Spinal cord (tissue), 10 donors: ENCODE results near the gene MS4A2. TPM values are rescaled to one million over a fixed set of nuclear protein-coding genes. Genes with fewer than 3 reads are reported as not detected.
A peak's percentile ranks its signal among the peaks of the same experiment; 100 is the strongest.
"Not testable (repeated sequence)": the region's sequence is repeated elsewhere in the genome, so short reads cannot be mapped to it uniquely, and the experiment has no call there.

Experiments
- DNase-seq, 6 donors: peaks; one replicate each; pipeline versions ENCODE4 v3.0.0 to v3.0.0-alpha.2; 2013 to 2015; ENCODE audit warnings: low spot score in 6 of 6, low read depth in 4 of 6
- H3K27ac ChIP-seq: one replicate; pipeline ENCODE4 v1.5.1; 2013; ENCODE audit warnings: low read depth, low read length, control low read depth
- H3K27me3 ChIP-seq: one replicate; pipeline ENCODE4 v1.6.1; 2013; ENCODE audit warnings: low read length; ENCODE audit not compliant: control insufficient read depth, insufficient read depth
- H3K36me3 ChIP-seq: one replicate; pipeline ENCODE4 v1.6.1; 2013; ENCODE audit warnings: low read length; ENCODE audit not compliant: control insufficient read depth, insufficient read depth
- H3K4me1 ChIP-seq: one replicate; pipeline ENCODE4 v1.6.1; 2013; ENCODE audit warnings: low read length; ENCODE audit not compliant: control insufficient read depth, insufficient read depth
- H3K4me3 ChIP-seq: one replicate; pipeline ENCODE4 v1.5.1; 2013; ENCODE audit warnings: low read depth, low read length, control low read depth
- H3K9me3 ChIP-seq: one replicate; pipeline ENCODE4 v1.6.1; 2013; ENCODE audit warnings: low read length; ENCODE audit not compliant: control insufficient read depth, insufficient read depth
- WGBS: methylation state at CpG from one replicate; pipeline ENCODE4 v1.1.5; 2013; ENCODE audit warnings: missing lambda C conversion rate; ENCODE audit not compliant: insufficient coverage; 5-methylcytosine and 5-hydroxymethylcytosine counted together
- polyA plus RNA-seq, 2 donors: library from polyadenylated mRNA; unstranded; fragments of 120-200 nt; gene quantifications; one replicate each; pipeline ENCODE4 v1.2.1, GENCODE V29; 2013; ENCODE audit not compliant: insufficient read length in 2 of 2
- total RNA-seq, 2 donors: library from RNA; depleted of rRNA in 1 of 2; stranded (reverse); fragments of 120-200 nt in 1 of 2; fragments of >200 nt in 1 of 2; gene quantifications; one replicate each; pipeline versions ENCODE4 v1.2.3 to v1.2.4, GENCODE V29; 2013 to 2014
- donor health status: healthy.

The MS4A2 gene
- total and polyA plus RNA-seq, 4 donors = 0.20 to 1.2 (median 0.39) TPM; not detected in 1

DNA sequence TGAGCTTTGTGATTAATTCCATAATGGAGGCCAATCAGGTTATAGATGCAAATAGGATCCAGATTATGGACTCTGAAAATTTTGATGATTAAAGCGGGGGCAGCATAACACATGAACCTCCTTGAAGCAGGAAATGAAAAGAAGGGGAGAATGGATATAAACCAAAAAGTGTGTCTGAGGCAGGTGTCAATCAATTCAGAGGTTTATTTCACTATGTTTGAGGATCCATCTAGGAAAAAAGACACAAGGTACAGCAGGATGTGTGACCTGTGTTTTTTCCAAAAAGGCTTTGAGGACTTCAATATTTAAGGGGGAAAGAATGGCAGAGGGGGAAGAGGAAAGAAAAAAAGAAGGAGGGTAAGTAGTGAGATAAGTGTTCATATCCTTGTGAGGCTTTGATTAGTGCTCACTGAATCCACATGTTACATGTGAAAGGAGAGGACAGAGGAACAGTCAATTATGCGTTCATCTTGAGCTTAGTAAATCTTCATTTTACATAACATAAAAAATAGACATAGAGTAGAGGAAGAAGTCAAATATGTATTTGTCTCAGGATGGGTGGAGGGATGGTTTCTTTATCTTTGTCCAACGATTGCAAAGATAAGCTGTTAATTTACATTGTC is 34.1 kb downstream of the MS4A2 start:
- Histone ChIP-seq H3K4me1 (no peaks in the 10 kb centered on the region), H3K4me3 (no peak overlapping the region), H3K9me3 (no peaks in the 10 kb centered on the region), H3K27ac (no peak overlapping the region), H3K36me3 (no peaks in the 10 kb centered on the region), H3K27me3 (no peaks in the 10 kb centered on the region)
- 67% methylated on average over 2 of the region's 3 CpGs for WGBS
- DNase-seq = no peak

- Histone ChIP-seq H3K4me3 (no peak overlapping the region), H3K27me3 (no peaks in the 10 kb centered on the region), H3K4me1 (no peaks in the 10 kb centered on the region), H3K27ac (no peak overlapping the region), H3K36me3 (no peaks in the 10 kb centered on the region), H3K9me3 (no peaks in the 10 kb centered on the region)
- 78% methylated on average over 6 of the region's 11 CpGs for WGBS
- DNase-seq = no peak
Measured at GRCh38 chr11:60124802-60125432, 36.5 kb downstream of the MS4A2 start.

GRCh38 chr11:60125956-60126585 is 37.6 kb downstream of the MS4A2 start:
- no peaks in the 10 kb centered on the region for H3K36me3 ChIP-seq
- no peaks in the 10 kb centered on the region for H3K27me3 ChIP-seq
- no peak overlapping the region for H3K27ac ChIP-seq
- H3K4me1 ChIP-seq = no peaks in the 10 kb centered on the region
- H3K9me3 ChIP-seq = no peaks in the 10 kb centered on the region
- H3K4me3 ChIP-seq = no peak overlapping the region
- no peak for DNase-seq

DNA sequence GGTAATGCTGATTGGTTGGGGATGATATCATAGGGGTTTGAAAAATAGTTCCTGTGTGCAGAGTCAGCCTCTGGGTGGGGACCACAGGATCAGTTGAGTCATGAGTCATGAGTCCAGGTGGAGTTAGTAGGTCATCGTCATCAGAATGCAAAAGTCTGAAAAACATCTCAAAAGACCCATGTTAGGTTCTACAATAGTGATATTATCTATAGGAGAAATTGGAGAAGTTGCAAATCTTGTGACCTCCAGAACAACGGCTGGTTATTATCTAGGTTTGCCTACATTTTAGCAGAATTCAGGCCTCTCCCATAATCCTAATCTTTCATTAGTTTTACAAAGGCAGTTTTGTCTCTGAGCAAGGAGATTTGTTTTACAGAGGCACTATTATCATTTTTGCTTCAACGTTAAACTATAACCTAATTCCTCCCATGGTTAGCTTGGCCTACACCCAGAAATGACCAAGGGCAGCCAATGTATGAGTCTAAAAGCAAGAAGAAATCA is 38.9 kb downstream of the MS4A2 start:
- Histone ChIP-seq H3K4me1 (no peaks in the 10 kb centered on the region), H3K27ac (no peak overlapping the region), H3K27me3 (no peaks in the 10 kb centered on the region), H3K36me3 (no peaks in the 10 kb centered on the region), H3K9me3 (no peaks in the 10 kb centered on the region), H3K4me3 (no peak overlapping the region)
- WGBS = no CpG with 5 or more reads among the region's 3 CpGs
- DNase-seq = no peak

DNA sequence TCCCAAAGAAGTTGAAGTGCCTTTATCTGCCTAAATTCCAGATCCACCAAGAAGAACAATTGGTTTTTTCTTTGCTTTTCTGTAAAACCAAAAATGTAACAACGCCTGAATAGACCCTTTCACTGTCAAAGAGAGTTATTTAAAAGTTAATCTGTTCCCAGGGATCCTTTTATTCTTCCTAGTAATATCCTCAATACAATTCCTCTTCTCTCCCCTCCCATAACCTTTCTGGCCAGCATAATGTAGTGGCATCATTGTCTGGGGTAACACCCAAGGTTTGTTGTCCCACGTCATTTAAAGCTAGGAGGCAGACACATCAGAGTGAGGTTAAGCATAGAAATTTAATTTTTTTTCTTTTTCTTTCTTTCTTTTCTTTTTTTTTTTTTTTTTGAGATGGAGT is 39.9 kb downstream of the MS4A2 start:
- Histone ChIP-seq H3K36me3 (no peaks in the 10 kb centered on the region), H3K9me3 (no peaks in the 10 kb centered on the region), H3K4me3 (no peak overlapping the region), H3K27ac (no peak overlapping the region), H3K27me3 (no peaks in the 10 kb centered on the region), H3K4me1 (no peaks in the 10 kb centered on the region)
- WGBS = no CpG with 5 or more reads among the region's 2 CpGs
- no peak for DNase-seq

DNA sequence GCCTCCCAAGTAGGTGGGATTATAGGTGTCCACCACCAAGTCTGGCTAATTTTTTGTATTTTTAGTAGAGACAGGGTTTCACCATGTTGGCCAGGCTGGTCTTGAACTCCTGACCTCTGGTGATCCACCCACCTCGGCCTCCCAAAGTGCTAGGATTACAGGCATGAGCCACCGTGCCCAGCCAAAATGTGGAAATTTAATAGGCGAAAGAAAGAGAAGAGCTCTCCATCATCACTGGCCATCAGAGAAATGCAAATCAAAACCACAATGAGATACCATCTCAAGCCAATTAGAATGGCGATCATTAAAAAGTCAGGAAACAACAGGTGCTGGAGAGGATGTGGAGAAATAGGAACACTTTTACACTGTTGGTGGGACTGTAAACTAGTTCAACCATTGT is 40.4 kb downstream of the MS4A2 start:
- H3K9me3 ChIP-seq, H3K36me3 ChIP-seq, H3K4me1 ChIP-seq, H3K27ac ChIP-seq, H3K27me3 ChIP-seq, H3K4me3 ChIP-seq, DNase-seq: not testable (repeated sequence)
- no CpG with 5 or more reads among the region's 4 CpGs for WGBS

GRCh38 chr11:60129853-60130252 is 41.4 kb downstream of the MS4A2 start:
- DNase-seq = no peak
- WGBS = 97% methylated on average over 3 of the region's 3 CpGs

GRCh38 chr11:60130496-60130895 is 42.0 kb downstream of the MS4A2 start:
- Histone ChIP-seq H3K27me3 (no peaks in the 10 kb centered on the region), H3K4me3 (no peak overlapping the region), H3K36me3 (no peaks in the 10 kb centered on the region), H3K4me1 (no peaks in the 10 kb centered on the region), H3K27ac (no peak overlapping the region), H3K9me3 (no peaks in the 10 kb centered on the region)
- peak in 5 of 6 donors; percentile 19 to 86 (median 43) for DNase-seq

More at GRCh38 chr11:60129853-60130252, 41.4 kb downstream of the MS4A2 start:
- no peaks in the 10 kb centered on the region for H3K4me1 ChIP-seq
- H3K27ac ChIP-seq = no peak overlapping the region
- H3K27me3 ChIP-seq = no peaks in the 10 kb centered on the region
- no peaks in the 10 kb centered on the region for H3K36me3 ChIP-seq
- H3K9me3 ChIP-seq = no peaks in the 10 kb centered on the region
- no peak overlapping the region for H3K4me3 ChIP-seq

- no peak for DNase-seq
- H3K4me3 ChIP-seq = no peak overlapping the region
- no CpG with 5 or more reads among the region's 3 CpGs for WGBS
Measured at GRCh38 chr11:60131912-60132311, 43.4 kb downstream of the MS4A2 start.

GRCh38 chr11:60133917-60134316 is 45.5 kb downstream of the MS4A2 start:
- 33% methylated on average over 1 of the region's 1 CpG for WGBS
- Histone ChIP-seq H3K9me3 (no peaks in the 10 kb centered on the region), H3K36me3 (no peaks in the 10 kb centered on the region), H3K27me3 (no peaks in the 10 kb centered on the region), H3K27ac (no peak overlapping the region), H3K4me1 (no peaks in the 10 kb centered on the region), H3K4me3 (no peak overlapping the region)
- DNase-seq = no peak

More at GRCh38 chr11:60131912-60132311, 43.4 kb downstream of the MS4A2 start:
- H3K27me3 ChIP-seq = no peaks in the 10 kb centered on the region
- no peaks in the 10 kb centered on the region for H3K36me3 ChIP-seq
- H3K4me1 ChIP-seq = no peaks in the 10 kb centered on the region
- H3K27ac ChIP-seq = no peak overlapping the region
- H3K9me3 ChIP-seq = no peaks in the 10 kb centered on the region
